Progenitor cell of endocrine pancreas (in vitro differentiated cells): ENCODE measurements around the gene FNDC3B. TPM values are rescaled to one million over a fixed set of nuclear protein-coding genes. Genes with fewer than 3 reads are reported as not detected.

Source experiments
- DNase-seq: peaks from one replicate; pipeline ENCODE4 v3.0.0; 2021; ENCODE audit warnings: low spot score; ENCODE audit not compliant: unreplicated experiment
- H3K27ac Mint-ChIP-seq: 2 replicates; pipeline ENCODE4 v1.8.0; 2021; ENCODE audit warnings: mild to moderate bottlenecking, moderate library complexity, mixed read lengths
- H3K27me3 Mint-ChIP-seq: 2 replicates; pipeline ENCODE4 v1.8.0; 2021; ENCODE audit warnings: mixed read lengths
- H3K36me3 Mint-ChIP-seq: 2 replicates; pipeline ENCODE4 v1.8.0; 2022; ENCODE audit warnings: mixed read lengths; ENCODE audit not compliant: insufficient read depth
- H3K4me1 Mint-ChIP-seq: 2 replicates; pipeline ENCODE4 v1.8.0; 2021; ENCODE audit warnings: low read depth, mixed read lengths
- H3K4me3 Mint-ChIP-seq: 2 replicates; pipeline ENCODE4 v1.8.0; 2021; ENCODE audit warnings: low read depth, mild to moderate bottlenecking, moderate library complexity, mixed read lengths
- H3K9me3 Mint-ChIP-seq: 2 replicates; pipeline ENCODE4 v1.8.0; 2021; ENCODE audit warnings: low read depth, mixed read lengths
- CTCF ChIP-seq: fragments of 200-600 bp; sonication (generic); IDR thresholded peaks from one replicate; pipeline ENCODE4 v1.5.0; 2021; ENCODE audit warnings: antibody characterized with exemption, mild to moderate bottlenecking; ENCODE audit not compliant: unreplicated experiment
- total RNA-seq: library from RNA; stranded (reverse); gene quantifications from 2 replicates; pipeline ENCODE4 v1.2.1, GENCODE V29; 2021

FNDC3B gene
- total RNA-seq, 1 donor from 2014 or later = 158 TPM

GRCh38 chr3:172326993-172327392 lies 287.6 kb downstream of the FNDC3B start:
- H3K36me3 Mint-ChIP-seq = peaks cover 49% of the 10 kb centered on the region
- no peak overlapping the region for H3K4me3 Mint-ChIP-seq
- H3K9me3 Mint-ChIP-seq = no peaks in the 10 kb centered on the region
- H3K27ac Mint-ChIP-seq = no peak overlapping the region
- peaks cover 13% of the 10 kb centered on the region for H3K4me1 Mint-ChIP-seq
- H3K27me3 Mint-ChIP-seq = no peaks in the 10 kb centered on the region
- TF ChIP-seq CTCF = no peak
- DNase-seq = no peak

DNA sequence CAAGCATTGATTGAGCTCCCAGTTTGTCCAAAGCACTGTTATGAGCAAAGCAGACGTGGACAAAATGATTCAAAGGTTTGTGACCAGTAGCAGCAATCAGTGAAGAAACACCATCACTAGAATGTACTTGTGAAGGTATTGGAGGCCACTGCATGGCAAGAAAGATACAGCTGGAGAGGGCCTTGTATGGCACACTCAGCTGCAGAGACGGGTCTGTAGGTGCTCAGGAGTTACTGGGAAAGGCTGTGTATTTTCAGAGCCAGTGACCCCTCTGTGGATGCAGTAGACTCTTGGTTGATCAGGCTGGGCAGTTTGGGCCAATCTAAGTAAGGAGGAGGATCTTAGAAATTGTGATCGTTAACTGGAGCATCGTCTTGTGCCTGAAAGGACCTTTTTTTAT lies 288.9 kb downstream of the FNDC3B start:
- H3K9me3 Mint-ChIP-seq = no peaks in the 10 kb centered on the region
- H3K4me3 Mint-ChIP-seq = no peak overlapping the region
- H3K36me3 Mint-ChIP-seq = peaks cover 50% of the 10 kb centered on the region
- H3K27ac Mint-ChIP-seq = no peak overlapping the region
- no peak for DNase-seq
- no peak for TF ChIP-seq CTCF
- no peaks in the 10 kb centered on the region for H3K27me3 Mint-ChIP-seq
- peaks cover 8% of the 10 kb centered on the region for H3K4me1 Mint-ChIP-seq

GRCh38 chr3:172329070-172329469 lies 289.7 kb downstream of the FNDC3B start:
- peak; percentile 30 for TF ChIP-seq CTCF
- no peak overlapping the region for H3K4me3 Mint-ChIP-seq

DNA sequence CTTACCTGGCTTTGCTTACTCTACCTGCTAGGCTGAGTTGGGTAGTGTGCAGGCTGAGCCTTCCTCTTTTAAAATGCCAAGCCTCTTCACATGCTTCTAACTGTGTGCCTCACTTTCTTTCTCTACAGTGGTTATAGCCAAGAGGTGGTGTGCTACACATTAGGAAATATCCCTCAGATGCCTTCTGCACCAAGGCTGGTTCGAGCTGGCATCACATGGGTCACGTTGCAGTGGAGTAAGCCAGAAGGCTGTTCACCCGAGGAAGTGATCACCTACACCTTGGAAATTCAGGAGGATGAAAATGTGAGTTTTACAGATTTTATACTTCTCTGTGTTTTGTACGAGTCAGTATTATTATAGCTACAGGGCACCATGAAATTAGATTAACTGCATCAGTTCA lies 291.0 kb downstream of the FNDC3B start:
- Mint-ChIP-seq H3K9me3 (no peaks in the 10 kb centered on the region), H3K27me3 (no peaks in the 10 kb centered on the region), H3K4me3 (no peak overlapping the region), H3K36me3 (peaks cover 44% of the 10 kb centered on the region), H3K27ac (peak overlapping the region; percentile 52), H3K4me1 (no peaks in the 10 kb centered on the region)
- DNase-seq = no peak
- no peak for TF ChIP-seq CTCF

More at GRCh38 chr3:172329070-172329469, 289.7 kb downstream of the FNDC3B start:
- no peak for DNase-seq
- peaks cover 48% of the 10 kb centered on the region for H3K36me3 Mint-ChIP-seq
- peak overlapping the region; percentile 85 for H3K27ac Mint-ChIP-seq
- peaks cover 3% of the 10 kb centered on the region for H3K4me1 Mint-ChIP-seq
- H3K9me3 Mint-ChIP-seq = no peaks in the 10 kb centered on the region
- H3K27me3 Mint-ChIP-seq = no peaks in the 10 kb centered on the region

GRCh38 chr3:172332256-172333041 lies 293.1 kb downstream of the FNDC3B start:
- peak overlapping the region; percentile 45 for H3K27ac Mint-ChIP-seq
- no peak overlapping the region for H3K4me3 Mint-ChIP-seq
- H3K9me3 Mint-ChIP-seq = no peaks in the 10 kb centered on the region
- H3K27me3 Mint-ChIP-seq = no peaks in the 10 kb centered on the region
- DNase-seq = peak; percentile 39
- H3K36me3 Mint-ChIP-seq = peaks cover 35% of the 10 kb centered on the region
- TF ChIP-seq CTCF = peak; percentile 91
- H3K4me1 Mint-ChIP-seq = no peaks in the 10 kb centered on the region
